Stimulated activated CD4-positive, alpha-beta T cell treated with anti-CD3 and anti-CD28 coated beads, Interleukin-4, amount 100 ng/mL, for 4 hours (primary cell): ENCODE measurements around the gene PSMG3.

Experiments used
- DNase-seq, 2 experiments: peaks; one replicate each; pipeline ENCODE4 v3.0.0-alpha.2; 2020

The PSMG3 gene

DNA sequence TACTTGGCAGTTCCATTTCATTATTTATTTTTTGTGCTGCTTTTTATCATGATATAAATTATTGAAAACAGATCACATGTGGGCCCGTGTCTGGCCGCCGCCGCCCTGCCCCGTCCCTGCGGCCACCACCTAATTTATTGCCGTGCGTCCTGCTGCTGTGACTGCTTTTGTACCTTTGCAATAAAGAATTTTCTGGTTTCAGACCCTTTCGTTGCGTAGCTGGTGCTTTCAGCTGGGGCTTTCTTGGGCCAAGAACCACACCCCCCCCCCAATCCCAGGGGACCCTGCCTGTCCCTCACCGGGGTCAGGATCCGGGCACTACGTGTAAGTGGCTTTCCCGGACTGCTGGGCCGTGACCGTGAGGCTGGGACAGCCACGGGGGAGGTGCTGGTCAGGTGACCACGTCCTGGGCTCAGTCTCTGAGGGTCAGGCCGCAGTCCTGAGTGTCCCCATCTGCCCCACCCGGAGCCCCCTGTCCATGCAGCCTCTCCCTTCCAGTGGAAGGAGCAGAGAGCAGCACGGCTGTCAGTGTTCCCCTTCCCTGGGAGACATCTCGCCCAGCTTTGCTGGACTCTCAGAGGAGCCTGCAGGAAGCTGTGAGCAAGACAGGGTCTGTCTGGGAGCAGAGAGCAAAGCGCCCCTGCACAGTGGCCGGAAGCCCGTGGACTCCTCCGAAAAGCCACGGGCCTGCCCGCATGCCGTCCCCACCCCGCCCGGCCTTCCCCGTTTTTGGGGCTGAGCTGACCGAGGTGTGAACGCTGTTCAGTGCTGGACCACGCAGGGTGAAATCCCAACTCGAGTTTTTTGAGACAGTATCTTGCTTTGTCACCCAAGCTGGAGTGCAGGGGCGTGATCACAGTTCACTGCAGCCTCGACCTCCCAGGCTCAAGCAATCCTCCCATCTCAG lies 26.7 kb downstream of the PSMG3 start:
- no peak for DNase-seq

DNA sequence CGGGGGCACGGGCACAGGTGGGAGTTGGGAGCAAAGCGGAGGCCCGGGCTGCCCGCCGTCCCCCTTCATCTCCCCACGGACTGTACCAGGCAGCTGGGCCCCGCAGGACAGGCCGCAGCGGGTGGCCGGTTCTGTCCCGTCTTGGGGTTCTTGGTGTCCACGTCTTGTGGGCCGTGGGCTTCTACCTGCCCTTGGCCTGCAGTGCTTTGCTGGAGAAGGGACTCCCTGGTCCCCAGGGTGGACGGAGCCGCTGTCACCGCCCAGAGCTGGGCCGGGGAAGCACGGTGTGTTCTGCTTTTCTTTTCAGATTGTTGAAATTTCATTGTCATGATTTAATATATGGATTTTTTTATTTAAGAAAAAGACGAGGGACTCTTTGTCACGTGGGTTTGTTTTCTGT lies 27.5 kb downstream of the PSMG3 start:
- DNase-seq: no peak

DNA sequence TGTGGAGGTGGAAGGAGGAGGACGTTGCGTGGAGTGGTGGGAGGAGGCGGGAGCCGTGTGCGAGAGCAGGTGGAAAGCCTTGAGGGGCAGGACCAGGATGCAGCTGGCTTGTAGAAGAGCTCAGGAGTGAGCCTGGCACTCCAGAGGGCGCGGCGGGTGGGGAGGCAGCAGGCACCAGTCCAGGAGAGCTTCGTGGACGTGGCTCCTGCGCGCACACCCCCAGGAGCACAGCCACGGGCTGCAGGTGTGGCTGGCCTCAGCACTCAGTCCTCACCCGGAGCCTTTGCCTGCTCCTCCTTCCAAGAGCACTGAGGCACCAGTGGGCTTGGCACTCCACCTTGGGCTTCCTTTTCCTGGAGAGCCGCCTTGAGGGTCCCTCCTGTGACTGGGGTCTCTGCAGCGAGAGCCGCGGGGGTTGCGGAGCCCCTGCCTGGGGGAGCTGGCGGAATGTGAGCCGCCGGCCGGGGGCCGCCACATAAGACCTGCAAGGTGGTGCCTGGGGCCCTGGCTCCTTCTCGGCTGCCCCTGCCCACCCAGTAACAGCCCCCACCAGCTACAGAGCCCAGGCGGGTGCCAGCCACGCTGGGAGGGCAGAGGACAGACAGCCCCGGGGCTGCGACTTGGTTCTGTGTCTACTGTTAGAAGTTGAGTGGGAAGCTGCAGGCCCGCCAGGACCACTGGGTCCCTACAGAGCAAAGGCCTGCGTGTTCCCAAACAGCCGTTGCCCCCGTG lies 28.2 kb downstream of the PSMG3 start:
- DNase-seq: no peak

DNA sequence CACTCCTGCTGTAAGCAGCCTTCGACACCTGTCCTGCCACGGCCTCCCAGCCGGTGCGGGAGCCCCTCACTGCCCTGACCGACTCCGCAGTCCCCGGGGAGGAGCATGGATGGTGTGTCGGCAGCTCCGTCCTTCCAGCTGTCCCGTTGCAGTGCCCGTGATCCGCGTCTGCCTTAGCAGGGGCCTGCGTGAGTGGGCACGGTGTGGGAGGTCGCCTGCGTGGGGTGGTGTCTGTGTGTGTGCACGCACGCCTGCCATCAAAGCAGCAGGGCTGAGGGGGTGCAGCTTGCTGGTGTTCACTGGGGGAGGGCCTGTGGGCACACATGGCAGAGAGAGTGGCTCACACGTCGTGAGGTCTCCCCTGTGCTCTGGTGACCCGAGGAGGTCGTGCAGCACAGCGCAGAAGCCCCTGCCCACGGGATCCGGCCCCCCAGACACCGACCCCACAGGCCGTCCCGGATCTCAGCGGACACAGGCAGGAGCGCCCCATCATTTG lies 29.0 kb downstream of the PSMG3 start:
- DNase-seq: no peak

DNA sequence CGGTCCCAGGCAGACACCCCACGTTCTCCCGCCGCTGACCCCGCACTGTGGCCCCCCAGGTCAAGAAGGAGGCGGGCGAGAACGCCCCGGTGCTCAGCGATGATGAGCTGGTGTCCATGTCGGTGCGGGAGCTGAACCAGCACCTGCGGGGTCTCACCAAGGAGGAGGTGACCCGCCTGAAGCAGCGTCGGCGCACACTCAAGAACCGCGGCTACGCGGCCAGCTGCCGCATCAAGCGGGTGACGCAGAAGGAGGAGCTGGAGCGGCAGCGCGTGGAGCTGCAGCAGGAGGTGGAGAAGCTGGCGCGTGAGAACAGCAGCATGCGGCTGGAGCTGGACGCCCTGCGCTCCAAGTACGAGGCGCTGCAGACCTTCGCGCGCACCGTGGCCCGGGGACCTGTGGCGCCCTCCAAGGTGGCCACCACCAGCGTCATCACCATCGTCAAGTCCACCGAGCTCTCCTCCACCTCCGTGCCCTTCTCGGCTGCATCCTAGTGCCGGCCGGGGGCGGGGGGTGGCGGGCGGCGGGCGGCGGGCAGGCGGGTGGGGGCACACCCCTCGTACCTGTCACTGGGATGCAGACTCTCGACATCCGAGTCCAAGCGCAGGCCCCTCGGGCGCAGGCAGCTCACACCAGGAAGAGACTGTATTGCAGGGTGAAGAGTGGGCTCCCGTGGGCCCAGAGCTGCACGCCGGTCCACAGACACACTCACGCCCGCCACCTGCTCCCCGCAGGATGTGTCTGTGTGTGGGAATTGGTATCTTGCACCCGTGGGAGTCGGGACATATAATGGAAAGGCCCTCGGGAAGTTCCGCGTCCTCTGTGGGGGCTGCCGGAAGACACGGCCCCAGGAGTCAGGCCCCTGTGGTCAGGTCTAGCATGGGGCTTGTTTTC lies 29.7 kb downstream of the PSMG3 start:
- no peak for DNase-seq

DNA sequence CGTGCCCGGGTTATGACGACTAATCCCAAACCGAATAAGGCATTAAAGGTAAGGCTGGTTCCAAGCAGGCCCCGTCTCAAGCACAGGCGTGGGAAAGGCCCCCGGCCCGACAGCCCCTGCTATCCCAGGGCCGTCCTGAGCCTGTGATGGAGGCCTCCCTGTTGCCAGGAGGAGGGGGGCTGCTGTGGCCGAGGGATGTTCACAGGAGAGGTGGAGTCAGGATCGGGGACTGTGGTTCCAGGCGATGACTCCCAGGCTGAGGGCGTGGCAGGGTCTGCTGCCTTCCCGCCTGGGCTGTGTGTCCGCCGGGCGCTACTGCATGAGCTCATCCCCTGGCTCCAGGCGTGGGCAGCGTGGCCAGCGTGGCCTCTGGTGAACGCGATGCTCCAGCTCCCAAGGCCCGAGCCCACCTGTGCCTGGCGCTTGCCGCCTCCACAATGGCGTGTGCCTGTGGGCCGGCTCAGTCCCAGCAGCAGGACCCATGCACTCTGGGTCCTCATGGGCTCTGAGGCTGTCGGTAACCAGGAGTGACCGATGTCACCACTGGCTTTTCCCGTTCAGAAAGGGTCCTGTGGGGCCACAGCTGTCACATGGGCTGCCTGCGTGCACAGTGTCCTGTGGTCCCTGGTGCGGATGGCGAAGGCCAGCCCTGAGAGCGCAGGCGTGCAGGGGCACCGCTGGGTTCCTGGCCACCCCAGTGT lies 30.5 kb downstream of the PSMG3 start:
- DNase-seq: no peak

DNA sequence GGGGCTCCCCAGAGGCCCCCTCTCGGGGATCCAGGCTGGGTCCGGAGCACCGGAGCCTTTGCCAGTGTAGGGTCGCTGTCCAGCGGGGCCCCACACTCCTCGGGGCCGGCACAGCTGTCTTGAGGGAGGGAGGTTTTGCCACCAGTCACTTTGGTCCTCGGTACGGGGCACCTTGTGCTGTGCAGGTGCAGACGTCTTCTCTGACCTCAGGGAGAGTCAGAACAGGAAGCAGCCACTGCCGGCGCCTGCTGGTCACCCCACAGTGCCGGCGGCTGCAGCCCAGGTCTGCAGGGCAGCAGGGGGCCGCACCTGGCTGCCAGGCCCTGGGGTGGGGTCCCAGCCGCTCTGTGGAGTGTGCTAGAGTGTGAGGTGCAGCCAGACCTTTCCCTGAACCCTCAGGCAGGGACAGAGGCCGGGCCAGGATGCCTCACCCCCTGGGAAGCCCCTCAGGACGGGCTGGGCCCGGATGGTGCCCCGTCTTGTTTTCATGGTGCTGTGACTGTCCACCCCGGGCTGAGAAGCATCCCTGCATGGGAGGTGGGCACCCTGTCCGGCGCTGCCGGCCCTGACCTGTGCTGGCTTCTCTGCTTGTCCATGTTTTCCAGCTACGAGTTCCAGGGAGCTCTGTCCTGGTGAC lies 31.2 kb downstream of the PSMG3 start:
- no peak for DNase-seq

DNA sequence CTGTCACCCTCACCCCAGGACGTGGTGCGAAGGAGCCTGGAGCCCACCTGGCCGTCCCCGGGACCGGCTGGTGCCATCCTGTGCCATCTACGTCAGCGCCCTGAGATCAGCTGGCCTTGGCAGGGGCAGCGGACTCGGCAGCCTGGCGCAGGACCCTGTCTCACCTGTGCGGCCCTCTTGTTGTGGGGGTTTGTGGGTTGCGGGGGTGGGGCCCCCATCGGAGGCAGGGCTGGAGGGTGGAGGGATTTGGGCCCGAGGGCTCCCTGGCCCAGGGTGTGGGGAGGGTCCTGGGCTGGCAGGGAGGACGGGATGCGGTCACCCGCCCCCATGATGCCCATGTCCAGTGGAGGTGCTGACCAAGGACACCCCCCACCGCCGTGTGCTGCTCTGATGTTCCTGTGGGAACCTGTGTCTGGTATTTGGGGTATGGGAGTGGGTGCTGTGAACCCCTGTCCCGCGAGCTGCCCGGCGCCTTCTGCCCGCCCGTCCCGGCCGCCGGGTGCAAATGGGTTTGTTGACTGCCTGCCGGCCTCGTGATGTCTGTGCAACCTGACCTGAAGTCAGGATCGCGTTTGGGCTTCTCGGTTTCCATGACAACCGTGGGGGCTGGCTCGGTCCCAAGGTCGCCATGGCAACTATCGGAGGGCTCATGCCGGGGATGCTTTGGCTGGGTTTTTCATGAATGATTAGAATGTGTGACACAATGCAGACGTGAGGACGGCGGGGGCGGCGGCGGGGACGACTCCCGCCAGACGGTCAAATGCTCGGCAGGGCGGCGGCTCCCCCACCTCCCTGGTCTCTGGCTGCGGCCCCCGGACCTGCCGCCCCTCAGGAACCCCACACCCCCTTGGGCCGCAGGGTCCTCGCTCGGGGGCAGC lies 32.1 kb downstream of the PSMG3 start:
- DNase-seq: no peak

DNA sequence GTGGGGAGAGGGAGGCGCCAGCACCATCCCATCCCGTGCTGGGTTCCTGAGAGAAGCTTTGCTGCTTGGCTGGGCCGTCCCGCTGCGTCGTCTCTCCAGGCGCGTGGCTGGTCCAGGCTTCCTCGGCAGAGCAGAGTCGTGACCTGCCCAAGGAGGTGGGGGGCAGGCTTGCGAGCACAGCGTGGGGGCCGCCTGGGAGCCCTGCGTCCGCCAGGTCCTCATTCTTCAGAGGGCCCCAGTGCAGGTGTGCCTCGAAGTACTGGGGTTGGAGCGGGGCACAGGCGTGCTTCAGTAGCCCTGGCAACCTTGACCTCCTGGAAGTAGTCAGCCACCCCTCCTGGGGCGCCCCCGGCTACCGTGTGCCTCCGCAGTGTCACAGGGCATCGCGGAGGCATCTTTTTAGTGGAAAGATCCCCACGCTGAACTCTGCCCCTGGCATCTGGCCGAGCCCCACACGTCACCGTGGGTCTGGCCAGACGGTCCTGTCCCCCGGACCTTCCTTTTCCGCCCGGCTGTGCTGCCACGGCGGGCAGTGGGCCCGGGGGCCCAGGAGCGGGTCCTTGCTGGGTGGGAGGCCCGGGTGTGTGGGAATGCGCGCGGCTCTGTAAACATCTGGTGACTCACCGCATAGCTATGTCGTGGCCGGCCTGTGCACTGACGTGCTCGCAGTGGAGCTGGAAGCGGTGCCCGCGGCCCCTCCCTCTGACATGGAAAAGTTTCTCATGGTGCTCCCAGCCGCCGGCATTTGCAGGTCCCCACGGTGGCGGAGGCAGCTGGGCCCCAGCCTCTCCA lies 32.9 kb downstream of the PSMG3 start:
- no peak for DNase-seq

DNA sequence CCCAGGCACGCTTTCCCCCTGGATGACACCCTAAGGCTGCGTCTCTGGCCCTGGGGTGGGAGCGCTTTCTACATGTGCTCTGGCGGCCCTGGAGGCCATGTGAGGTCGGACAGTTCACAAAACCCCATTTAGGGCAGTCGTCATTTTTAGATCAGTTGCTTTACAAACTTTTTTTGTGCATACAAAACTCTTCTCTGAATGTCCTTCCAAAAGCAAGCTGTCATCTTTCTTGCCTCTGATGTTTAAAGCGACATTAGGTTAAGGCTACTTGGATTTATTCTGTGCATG lies 33.4 kb downstream of the PSMG3 start:
- no peak for DNase-seq

DNA sequence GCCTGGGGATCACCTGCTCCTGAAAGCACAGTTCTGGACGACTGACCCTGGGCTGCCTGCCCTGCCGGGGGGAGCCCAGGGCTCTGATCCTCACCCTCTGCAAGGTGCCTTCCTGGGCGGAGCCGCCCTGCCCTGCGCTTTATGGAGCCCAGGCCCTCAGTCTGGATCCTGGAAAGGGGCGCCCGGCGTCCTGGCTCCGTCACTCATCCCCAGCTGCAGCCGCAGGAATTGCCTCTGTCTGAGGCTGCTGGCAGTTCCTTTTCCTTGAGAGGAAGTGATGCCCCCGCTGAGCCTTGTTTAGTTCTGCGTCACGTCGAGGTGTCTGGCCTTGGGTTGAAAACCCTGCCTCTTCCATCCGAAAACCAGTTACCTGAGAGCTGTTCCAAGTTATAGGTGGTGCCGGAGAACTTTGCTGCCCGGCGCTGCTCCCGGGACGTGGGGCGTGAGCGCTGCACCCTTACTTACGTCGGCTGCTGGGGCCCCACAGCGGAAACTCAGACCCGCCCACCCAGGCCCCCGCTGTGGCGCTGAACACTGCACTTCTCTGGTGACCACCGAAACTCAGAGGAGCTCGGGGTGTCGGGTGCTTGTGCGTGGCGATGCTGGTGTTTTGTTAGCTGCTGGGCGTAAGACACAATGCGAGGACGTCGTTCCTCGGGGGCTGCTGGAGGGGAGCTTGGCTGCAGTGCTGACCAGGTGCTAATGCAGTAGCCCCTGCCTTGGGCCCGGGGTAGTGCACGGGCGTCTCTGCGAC lies 34.0 kb downstream of the PSMG3 start:
- DNase-seq: no peak

DNA sequence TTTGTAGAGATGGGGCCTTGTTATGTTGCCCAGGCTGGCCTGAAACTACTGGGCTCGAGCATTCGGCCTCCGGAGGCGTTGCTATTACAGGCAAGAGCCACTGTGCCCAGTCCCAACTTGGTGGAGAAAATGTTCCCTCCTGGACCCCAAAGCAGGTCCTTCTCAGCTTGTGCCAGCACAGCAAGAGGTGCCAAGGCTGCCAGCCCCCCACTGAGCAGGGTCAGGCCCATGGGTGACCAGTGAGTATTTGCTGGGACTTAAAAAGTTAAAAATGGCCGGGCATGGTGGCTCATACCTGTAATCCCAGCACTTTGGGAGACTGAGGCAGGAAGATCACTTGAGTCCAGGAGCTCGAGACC lies 34.8 kb downstream of the PSMG3 start:
- no peak for DNase-seq

DNA sequence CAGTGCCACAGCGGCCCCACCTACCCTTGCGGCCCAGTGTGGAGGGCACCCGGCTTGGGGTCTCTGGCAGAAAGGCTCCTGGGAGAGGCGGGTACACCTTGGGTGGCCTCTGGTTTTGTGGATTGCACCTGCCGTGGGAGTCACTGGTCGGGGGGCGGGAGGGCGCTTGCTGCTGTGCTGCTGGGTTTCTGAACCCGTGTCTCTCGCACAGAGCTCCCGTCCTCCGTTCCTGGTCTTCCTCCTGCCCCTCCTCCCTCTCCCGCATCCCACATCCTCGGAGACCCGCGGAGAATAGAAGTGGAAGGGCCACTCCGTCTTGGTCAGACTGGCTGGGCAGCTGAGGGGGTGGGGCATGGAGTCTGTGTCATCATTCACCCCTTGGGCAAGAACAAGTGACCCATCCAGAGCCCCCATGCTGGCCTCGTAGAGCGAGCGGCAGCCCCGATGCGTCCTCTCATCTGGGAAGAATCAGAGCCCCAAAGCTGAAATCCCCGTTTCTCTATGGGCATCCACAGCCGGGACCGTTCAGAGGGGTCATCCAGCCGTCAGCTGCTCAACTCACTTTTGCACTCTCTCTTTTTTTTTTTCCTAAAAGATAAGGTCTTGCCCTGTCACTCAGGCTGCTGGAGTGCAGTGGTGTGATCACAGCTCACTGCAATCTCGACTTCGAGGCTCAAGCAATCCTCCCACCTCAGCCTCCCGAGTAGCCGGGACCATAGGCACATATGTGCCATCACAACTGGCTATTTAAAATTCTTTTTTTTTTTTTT lies 35.3 kb downstream of the PSMG3 start:
- no peak for DNase-seq

DNA sequence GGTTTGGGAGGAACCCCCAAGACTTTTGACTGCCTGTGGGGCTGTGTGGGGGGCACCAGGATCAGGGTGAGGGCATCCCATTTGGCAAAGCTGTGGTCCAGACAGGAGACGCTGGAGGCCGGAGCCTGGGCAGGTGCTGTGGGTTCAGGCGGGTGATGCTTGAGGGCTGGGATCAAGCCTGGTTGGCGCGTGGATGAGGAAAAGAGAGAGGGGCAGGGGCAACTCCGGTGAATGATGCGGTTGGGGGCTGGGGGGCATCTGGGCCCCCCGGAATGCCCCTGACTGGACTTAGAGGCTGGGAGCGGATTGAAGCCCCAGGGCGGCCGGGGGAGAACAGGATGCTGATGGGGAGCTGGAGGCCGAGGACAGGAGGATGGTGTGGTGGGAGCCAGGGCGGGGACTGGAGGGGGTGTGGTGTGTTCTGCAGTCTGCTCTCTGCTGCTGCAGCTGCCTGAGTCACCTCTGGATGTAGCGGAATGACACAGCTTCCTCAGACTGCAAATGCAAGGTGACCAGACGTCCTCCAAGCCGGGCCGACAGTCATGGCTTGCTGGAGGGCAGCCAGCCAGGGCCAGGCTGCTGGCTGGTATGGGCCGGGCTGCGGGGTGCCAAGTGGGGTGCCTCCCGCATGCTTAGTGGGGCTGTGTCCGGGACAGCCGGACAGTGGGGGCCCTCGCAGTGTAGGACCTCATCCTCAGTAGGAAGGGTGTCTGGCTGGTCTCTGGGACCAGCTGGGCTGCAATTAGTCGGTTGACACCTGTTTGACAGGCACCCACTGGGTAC lies 36.1 kb downstream of the PSMG3 start:
- no peak for DNase-seq

DNA sequence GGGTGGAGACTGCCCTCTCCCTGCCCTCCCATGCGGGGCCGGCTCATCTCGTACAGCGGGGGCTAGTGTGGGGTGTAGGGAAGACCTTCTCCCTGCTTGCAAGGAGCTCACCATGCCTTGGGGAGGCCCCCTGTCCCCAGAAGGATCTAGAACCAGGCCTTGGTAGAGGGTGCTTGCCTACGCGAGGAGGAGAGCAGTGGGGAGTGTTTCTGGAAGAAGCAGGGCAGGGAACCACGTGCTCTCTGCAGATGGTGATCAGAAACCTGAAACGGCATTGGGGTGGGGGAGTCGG lies 36.6 kb downstream of the PSMG3 start:
- no peak for DNase-seq

DNA sequence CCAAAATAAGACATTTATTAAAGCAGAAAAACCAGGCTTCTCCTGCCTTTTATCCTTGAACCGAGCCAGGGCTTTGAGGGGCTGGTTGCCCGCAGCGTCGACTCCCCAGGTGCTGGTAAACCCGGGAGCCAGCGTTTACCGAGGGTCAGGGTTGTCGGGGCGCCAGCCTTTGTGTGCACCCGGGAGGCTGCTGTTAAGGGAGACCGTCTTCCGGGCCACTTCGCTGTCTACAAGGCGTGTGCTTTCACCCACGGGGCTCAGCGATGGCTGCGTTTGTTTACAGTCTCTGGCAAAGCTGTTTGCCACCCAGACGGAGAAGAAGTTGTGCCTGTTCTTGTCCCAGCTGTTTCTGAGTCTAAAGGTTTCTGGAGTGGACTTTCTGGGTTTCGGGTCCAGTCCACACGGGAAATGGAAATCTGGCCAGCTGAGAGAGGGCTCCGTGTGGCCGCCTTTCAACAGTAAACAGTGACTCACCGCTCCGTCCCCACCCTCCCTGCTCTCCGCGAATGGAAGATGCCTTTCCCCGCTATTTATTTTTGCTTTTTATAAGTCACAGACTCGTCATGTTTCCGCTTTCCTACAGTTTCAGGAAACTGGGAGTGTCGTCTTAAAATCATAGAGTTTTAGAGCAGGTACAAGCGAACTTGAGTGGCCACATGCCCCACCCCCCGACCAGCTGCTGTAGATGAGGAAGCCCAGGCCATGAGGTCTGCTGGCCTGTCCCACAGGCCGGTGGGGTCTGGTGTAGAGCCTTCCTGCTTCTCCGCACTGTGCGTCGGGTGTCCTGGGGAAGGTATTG lies 37.2 kb downstream of the PSMG3 start:
- peak; percentile 47 to 70 for DNase-seq

DNA sequence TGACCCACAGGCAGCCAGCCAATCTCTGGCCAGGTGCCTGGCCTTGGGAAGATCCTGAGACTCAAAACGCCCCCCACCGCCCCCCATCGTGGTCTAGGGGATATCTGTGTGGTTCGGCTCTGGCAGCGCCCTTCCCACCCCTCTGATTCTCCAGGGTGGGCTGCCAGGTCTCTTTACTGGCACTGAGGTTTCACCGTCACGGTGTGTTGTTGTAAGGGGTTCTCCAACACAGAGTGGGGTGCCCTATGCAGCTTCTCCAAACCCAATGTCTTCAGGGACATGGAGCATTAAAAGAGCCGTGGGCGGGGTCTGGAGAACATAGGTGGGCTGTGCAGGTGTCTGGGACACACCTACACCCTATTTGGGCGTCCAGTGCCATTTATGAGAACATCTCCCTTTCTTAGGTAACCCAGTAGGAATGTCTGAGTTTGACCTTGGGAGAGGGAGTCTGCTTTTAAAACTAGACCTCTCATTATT lies 37.8 kb downstream of the PSMG3 start:
- DNase-seq: no peak
